Common myeloid progenitor, CD34-positive (primary cell): ENCODE measurements around the gene PRRX1.

Source experiments
- CTCF ChIA-PET: fragments of 350-600 bp; sonication (Branson Sonifier 250); formaldehyde crosslinking; loops from one replicate; lab custom pipeline; 2021; ENCODE audit warnings: antibody characterized with exemption; lab: Charles Lee
- POLR2A ChIA-PET: fragments of 350-600 bp; sonication (Branson Sonifier 250); formaldehyde crosslinking; loops from one replicate; lab custom pipeline; 2021; ENCODE audit warnings: antibody characterized with exemption; lab: Charles Lee
- DNase-seq, 3 donors: peaks; one replicate each; pipeline versions ENCODE4 v3.0.0 to v3.0.0-alpha.2; 2013
- H3K27ac ChIP-seq, 2 experiments: 1 replicate in 1 of 2; 2 replicates in 1 of 2; pipeline ENCODE4 v1.7.0; 2013; ENCODE audit warnings: inconsistent platforms in 2 of 2, low read length in 2 of 2, mild to moderate bottlenecking in 2 of 2, low read depth in 1 of 2, moderate library complexity in 1 of 2; ENCODE audit not compliant: severe bottlenecking in 2 of 2, insufficient read depth in 1 of 2, poor library complexity in 1 of 2
- H3K27me3 ChIP-seq, 5 experiments: replicated peaks in 2 of 5; 1 replicate in 3 of 5; 2 replicates in 2 of 5; pipeline versions ENCODE4 v1.6.1 to v1.7.0; 2013; ENCODE audit warnings: low read length in 4 of 5, mild to moderate bottlenecking in 2 of 5, moderate library complexity in 2 of 5, inconsistent platforms in 1 of 5; ENCODE audit not compliant: insufficient read depth in 5 of 5, control insufficient read depth in 4 of 5
- H3K36me3 ChIP-seq, 4 experiments: 1 replicate in 2 of 4; 2 replicates in 2 of 4; pipeline versions ENCODE4 v1.6.1 to v1.7.0; 2013; ENCODE audit warnings: low read length in 3 of 4, control low read depth in 1 of 4, mild to moderate bottlenecking in 1 of 4; ENCODE audit not compliant: control insufficient read depth in 4 of 4, insufficient read depth in 4 of 4
- H3K4me1 ChIP-seq, 4 experiments: 1 replicate in 3 of 4; 2 replicates in 1 of 4; pipeline versions ENCODE4 v1.6.1 to v1.7.1; 2013; ENCODE audit warnings: low read length in 3 of 4, mild to moderate bottlenecking in 3 of 4, control low read depth in 1 of 4, inconsistent platforms in 1 of 4, moderate library complexity in 1 of 4; ENCODE audit not compliant: control insufficient read depth in 4 of 4, insufficient read depth in 4 of 4; ENCODE audit errors: control extremely low read depth in 1 of 4
- H3K4me3 ChIP-seq, 7 experiments: 1 replicate in 4 of 7; 2 replicates in 3 of 7; pipeline versions ENCODE4 v1.5.1 to v1.7.0; 2013; ENCODE audit warnings: mild to moderate bottlenecking in 7 of 7, low read length in 6 of 7, moderate library complexity in 6 of 7, inconsistent platforms in 2 of 7, low read depth in 2 of 7, control low read depth in 1 of 7; ENCODE audit not compliant: insufficient read depth in 4 of 7, control insufficient read depth in 1 of 7; ENCODE audit errors: extremely low read depth in 1 of 7
- H3K9me3 ChIP-seq, 5 experiments: 1 replicate in 4 of 5; 2 replicates in 1 of 5; pipeline versions ENCODE4 v1.6.1 to v1.7.1; 2013; ENCODE audit warnings: low read length in 4 of 5, mild to moderate bottlenecking in 2 of 5, inconsistent platforms in 1 of 5, low read depth in 1 of 5, moderate library complexity in 1 of 5; ENCODE audit not compliant: control insufficient read depth in 4 of 5, insufficient read depth in 2 of 5; ENCODE audit errors: control extremely low read depth in 1 of 5
- WGBS: methylation state at CpG from one replicate; pipeline ENCODE4 v1.1.5; 2013; ENCODE audit not compliant: insufficient coverage; 5-methylcytosine and 5-hydroxymethylcytosine counted together

Gene PRRX1

GRCh38 chr1:170755795-170756194 is 91.9 kb downstream of the PRRX1 start:
- no CpG with 5 or more reads among the region's 3 CpGs for whole genome bisulfite sequencing
- H3K36me3 ChIP-seq = no peaks in the 10 kb centered on the region
- CTCF ChIA-PET = no interaction called here
- peaks cover 0 to 2% (median 0%) of the 10 kb centered on the region in 5 experiments for H3K27me3 ChIP-seq
- H3K4me1 ChIP-seq = no peaks in the 10 kb centered on the region
- no peaks in the 10 kb centered on the region for H3K9me3 ChIP-seq
- no peak overlapping the region for H3K27ac ChIP-seq
- DNase-seq = no peak
- no peak overlapping the region for H3K4me3 ChIP-seq
- POLR2A ChIA-PET = no interaction called here

GRCh38 chr1:170758992-170759391 is 95.1 kb downstream of the PRRX1 start:
- H3K4me3 ChIP-seq = no peak overlapping the region
- CTCF ChIA-PET = interaction anchor here (1.2 kb wide), 1 partner anchor 30 kb away, joined by 3 read pairs; no protein-coding TSS in a partner anchor
- H3K36me3 ChIP-seq = no peaks in the 10 kb centered on the region
- no peaks in the 10 kb centered on the region for H3K4me1 ChIP-seq
- H3K27me3 ChIP-seq = peaks cover 0 to 2% (median 0%) of the 10 kb centered on the region in 5 experiments
- POLR2A ChIA-PET = no interaction called here
- DNase-seq = no peak
- H3K27ac ChIP-seq = no peak overlapping the region
- no CpG with 5 or more reads among the region's 2 CpGs for WGBS
- no peaks in the 10 kb centered on the region for H3K9me3 ChIP-seq

- H3K27me3 ChIP-seq = peaks cover 0 to 4% (median 0%) of the 10 kb centered on the region in 5 experiments
- no peaks in the 10 kb centered on the region for H3K36me3 ChIP-seq
- POLR2A ChIA-PET = no interaction called here
- WGBS = 100% methylated on average over 1 of the region's 1 CpG
- no peak for DNase-seq
- no peaks in the 10 kb centered on the region for H3K4me1 ChIP-seq
- CTCF ChIA-PET = no interaction called here
- no peak overlapping the region for H3K4me3 ChIP-seq
- no peak overlapping the region for H3K27ac ChIP-seq
- no peaks in the 10 kb centered on the region for H3K9me3 ChIP-seq
Measured at GRCh38 chr1:170765279-170765678, 101.3 kb downstream of the PRRX1 start.

- Histone ChIP-seq H3K27me3 (peaks cover 0 to 4% (median 0%) of the 10 kb centered on the region in 5 experiments), H3K36me3 (no peaks in the 10 kb centered on the region), H3K9me3 (no peaks in the 10 kb centered on the region), H3K27ac (no peak overlapping the region), H3K4me3 (no peak overlapping the region), H3K4me1 (no peaks in the 10 kb centered on the region)
- DNase-seq = peak in 2 of 3 donors; percentile 2 to 6
- ChIA-PET CTCF (no interaction called here), POLR2A (no interaction called here)
- 92% methylated on average over 7 of the region's 10 CpGs for WGBS
Measured at GRCh38 chr1:170765712-170766330, 101.9 kb downstream of the PRRX1 start.

GRCh38 chr1:170768929-170769328 is 105.0 kb downstream of the PRRX1 start:
- no peak for DNase-seq
- Histone ChIP-seq H3K9me3 (peaks cover 0 to under 1% (median 0%) of the 10 kb centered on the region in 5 experiments), H3K4me1 (no peaks in the 10 kb centered on the region), H3K4me3 (no peak overlapping the region), H3K36me3 (no peaks in the 10 kb centered on the region), H3K27ac (no peak overlapping the region), H3K27me3 (peaks cover 0 to 4% (median 0%) of the 10 kb centered on the region in 5 experiments)
- no CpG with 5 or more reads among the region's 1 CpG for whole genome bisulfite sequencing
- CTCF ChIA-PET = no interaction called here
- POLR2A ChIA-PET = no interaction called here

- no CpG with 5 or more reads among the region's 1 CpG for WGBS
- CTCF ChIA-PET = no interaction called here
Measured at GRCh38 chr1:170769691-170770090, 105.8 kb downstream of the PRRX1 start.

GRCh38 chr1:170770254-170770653 is 106.3 kb downstream of the PRRX1 start:
- H3K9me3 ChIP-seq = peaks cover 0 to 1% (median 0%) of the 10 kb centered on the region in 5 experiments
- no peak for DNase-seq
- no peaks in the 10 kb centered on the region for H3K4me1 ChIP-seq
- ChIA-PET POLR2A (no interaction called here), CTCF (no interaction called here)
- H3K27me3 ChIP-seq = peaks cover 0 to 4% (median 0%) of the 10 kb centered on the region in 5 experiments
- H3K4me3 ChIP-seq = no peak overlapping the region
- no peaks in the 10 kb centered on the region for H3K36me3 ChIP-seq
- no peak overlapping the region for H3K27ac ChIP-seq

More at GRCh38 chr1:170769691-170770090, 105.8 kb downstream of the PRRX1 start:
- H3K4me3 ChIP-seq = no peak overlapping the region
- DNase-seq = no peak
- no peaks in the 10 kb centered on the region for H3K4me1 ChIP-seq
- POLR2A ChIA-PET = no interaction called here
- H3K27me3 ChIP-seq = peaks cover 0 to 4% (median 0%) of the 10 kb centered on the region in 5 experiments
- H3K36me3 ChIP-seq = no peaks in the 10 kb centered on the region
- H3K27ac ChIP-seq = no peak overlapping the region
- peaks cover 0 to 1% (median 0%) of the 10 kb centered on the region in 5 experiments for H3K9me3 ChIP-seq
